Measurements from ENCODE around the gene TP53I11.

The TP53I11 gene

GRCh38 chr11:44885065-44885810 is 65.4 kb downstream of the TP53I11 start:
- DNase-seq (ENCODE audit: low read depth): no peak

GRCh38 chr11:44884056-44884455 is 66.6 kb downstream of the TP53I11 start:
- no peak for DNase-seq (ENCODE audit: low read depth)

GRCh38 chr11:44883277-44883676 is 67.4 kb downstream of the TP53I11 start:
- no peak for DNase-seq (ENCODE audit: low read depth)
